ENCODE measurements around the gene RIMKLA. TPM values are rescaled to one million over a fixed set of nuclear protein-coding genes. Genes with fewer than 3 reads are reported as not detected.

Gene RIMKLA
- polyA plus RNA-seq, 1 experiment, result not detected

DNA sequence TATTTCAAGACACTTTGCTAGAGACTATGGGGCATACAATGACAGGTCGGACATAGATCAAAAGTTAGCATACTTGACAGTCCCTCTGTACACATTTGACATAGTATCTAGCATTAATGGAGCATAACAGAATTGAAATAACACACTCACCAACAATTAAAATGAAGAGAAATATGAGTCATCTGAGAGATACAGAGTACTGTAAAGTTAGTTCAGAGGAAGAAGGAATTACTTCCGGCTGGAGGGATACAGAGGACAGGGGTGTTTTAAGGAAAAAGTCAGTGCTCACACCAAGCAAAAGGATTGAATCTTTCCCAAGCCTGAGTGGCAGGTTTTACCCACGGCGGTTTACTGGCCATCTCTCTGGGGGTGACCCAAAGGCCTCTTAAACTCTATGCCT, 72.8 kb downstream of the RIMKLA start:
- Histone ChIP-seq H3K27me3 (ENCODE audit: control insufficient read depth, insufficient read depth, low read length) (peaks cover 3% of the 10 kb centered on the region), H3K27ac (ENCODE audit: low read depth, low read length) (no peak overlapping the region), H3K4me3 (ENCODE audit: low read depth, low read length) (no peak overlapping the region), H3K9me3 (ENCODE audit: control insufficient read depth, insufficient read depth, low read length) (peaks cover 11% of the 10 kb centered on the region; the same call in 1 of the 2 replicates)
- ChIA-PET CTCF (no interaction called here), POLR2A (no interaction called here)
- TF ChIP-seq, protein P1, sequence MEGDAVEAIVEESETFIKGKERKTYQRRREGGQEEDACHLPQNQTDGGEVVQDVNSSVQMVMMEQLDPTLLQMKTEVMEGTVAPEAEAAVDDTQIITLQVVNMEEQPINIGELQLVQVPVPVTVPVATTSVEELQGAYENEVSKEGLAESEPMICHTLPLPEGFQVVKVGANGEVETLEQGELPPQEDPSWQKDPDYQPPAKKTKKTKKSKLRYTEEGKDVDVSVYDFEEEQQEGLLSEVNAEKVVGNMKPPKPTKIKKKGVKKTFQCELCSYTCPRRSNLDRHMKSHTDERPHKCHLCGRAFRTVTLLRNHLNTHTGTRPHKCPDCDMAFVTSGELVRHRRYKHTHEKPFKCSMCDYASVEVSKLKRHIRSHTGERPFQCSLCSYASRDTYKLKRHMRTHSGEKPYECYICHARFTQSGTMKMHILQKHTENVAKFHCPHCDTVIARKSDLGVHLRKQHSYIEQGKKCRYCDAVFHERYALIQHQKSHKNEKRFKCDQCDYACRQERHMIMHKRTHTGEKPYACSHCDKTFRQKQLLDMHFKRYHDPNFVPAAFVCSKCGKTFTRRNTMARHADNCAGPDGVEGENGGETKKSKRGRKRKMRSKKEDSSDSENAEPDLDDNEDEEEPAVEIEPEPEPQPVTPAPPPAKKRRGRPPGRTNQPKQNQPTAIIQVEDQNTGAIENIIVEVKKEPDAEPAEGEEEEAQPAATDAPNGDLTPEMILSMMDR (IDR thresholded peaks at IDR 0.05; ENCODE audit: low read depth, low read length), result no peak
- DNase-seq (ENCODE audit: low read depth, low spot score), result no peak

DNA sequence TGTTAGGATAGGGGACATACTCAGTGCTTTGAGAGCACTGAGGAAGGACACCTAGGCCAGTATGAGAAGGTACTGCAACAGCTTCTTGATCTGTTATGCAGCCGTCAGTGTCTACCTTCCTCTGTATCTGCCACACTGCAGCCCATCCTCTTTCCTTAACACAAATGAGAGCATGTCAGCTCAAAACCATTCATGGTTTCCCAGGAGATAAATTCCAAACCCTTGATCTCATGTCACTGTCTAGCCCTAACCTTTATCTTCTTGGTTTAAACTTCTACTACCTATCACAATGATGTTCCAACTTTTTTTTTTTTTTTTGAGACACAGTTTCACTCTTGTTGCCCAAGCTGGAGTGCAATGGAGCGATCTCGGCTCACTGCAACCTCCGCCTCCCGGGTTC, 73.8 kb downstream of the RIMKLA start:
- Histone ChIP-seq H3K27ac (ENCODE audit: low read depth, low read length) (no peak overlapping the region), H3K9me3 (ENCODE audit: control insufficient read depth, insufficient read depth, low read length) (peaks cover 11% of the 10 kb centered on the region; the same call in 1 of the 2 replicates), H3K27me3 (ENCODE audit: control insufficient read depth, insufficient read depth, low read length) (peaks cover 3% of the 10 kb centered on the region), H3K4me3 (ENCODE audit: low read depth, low read length) (no peak overlapping the region)
- DNase-seq (ENCODE audit: low read depth, low spot score), result no peak
- POLR2A ChIA-PET, result interaction anchor here (0.7 kb wide), 1 partner anchor 135 kb away, joined by 7 read pairs; no protein-coding TSS in a partner anchor
- TF ChIP-seq, protein P1 (IDR thresholded peaks at IDR 0.05; ENCODE audit: low read depth, low read length), result no peak
- CTCF ChIA-PET, result interaction anchor here (0.7 kb wide), 1 partner anchor 87 kb away, joined by 3 read pairs; no protein-coding TSS in a partner anchor

DNA sequence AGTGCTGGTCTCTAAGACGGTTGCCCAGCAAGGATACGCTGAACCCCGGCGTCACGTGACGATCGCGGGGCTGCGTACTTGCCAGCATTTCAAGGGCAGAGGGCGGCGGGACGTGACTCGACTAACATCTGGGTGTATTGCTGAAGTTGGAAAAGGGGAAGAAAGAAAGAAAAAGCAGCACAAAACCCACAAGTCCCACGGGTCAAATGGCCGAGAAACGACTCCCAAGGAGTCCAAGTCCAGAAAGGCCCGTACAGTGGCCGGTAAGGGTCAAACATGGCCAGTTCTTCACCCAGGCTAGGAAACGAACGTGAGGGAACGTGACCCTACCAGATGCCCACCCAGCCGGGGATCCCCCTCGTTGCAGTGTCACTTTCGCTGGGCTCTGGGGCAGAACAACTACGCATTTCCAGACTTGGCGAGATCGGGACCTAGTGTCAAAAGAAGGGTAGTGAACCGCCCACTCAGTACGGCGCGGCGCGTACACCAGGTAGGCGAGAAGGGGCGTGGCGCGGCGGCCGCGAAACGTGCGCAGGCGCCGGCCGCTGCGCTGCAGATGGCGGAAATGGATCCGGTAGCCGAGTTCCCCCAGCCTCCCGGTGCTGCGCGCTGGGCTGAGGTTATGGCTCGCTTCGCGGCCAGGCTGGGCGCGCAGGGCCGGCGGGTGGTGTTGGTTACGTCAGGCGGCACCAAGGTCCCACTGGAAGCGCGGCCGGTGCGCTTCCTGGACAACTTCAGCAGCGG, 75.6 kb downstream of the RIMKLA start, which contains the start of the genes PPCS and ZMYND12:
Gene PPCS (plus strand): TSS at position 534 of the 744 bp plus-strand sequence. CDS start 23 bp downstream, at position 557.
Gene ZMYND12 (minus strand): TSS at position 13 of the 744 bp plus-strand sequence. CDS start 25 bp downstream, outside the sequence.
- Histone ChIP-seq H3K27ac (ENCODE audit: low read depth, low read length) (peak within 1 kb of the TSS; percentile 73), H3K27me3 (ENCODE audit: control insufficient read depth, insufficient read depth, low read length) (peaks cover 3% of the 10 kb centered on the region), H3K4me3 (ENCODE audit: low read depth, low read length) (peak within 1 kb of the TSS; percentile 81), H3K9me3 (ENCODE audit: control insufficient read depth, insufficient read depth, low read length) (peaks cover 11% of the 10 kb centered on the region; the same call in 1 of the 2 replicates)
- CTCF ChIA-PET, result no interaction called here
- TF ChIP-seq, protein P1 (IDR thresholded peaks at IDR 0.05; ENCODE audit: low read depth, low read length), result no peak; the same call in 1 of the 2 replicates
- POLR2A ChIA-PET, result no interaction called here
- DNase-seq (ENCODE audit: low read depth, low spot score), result peak; percentile 33

DNA sequence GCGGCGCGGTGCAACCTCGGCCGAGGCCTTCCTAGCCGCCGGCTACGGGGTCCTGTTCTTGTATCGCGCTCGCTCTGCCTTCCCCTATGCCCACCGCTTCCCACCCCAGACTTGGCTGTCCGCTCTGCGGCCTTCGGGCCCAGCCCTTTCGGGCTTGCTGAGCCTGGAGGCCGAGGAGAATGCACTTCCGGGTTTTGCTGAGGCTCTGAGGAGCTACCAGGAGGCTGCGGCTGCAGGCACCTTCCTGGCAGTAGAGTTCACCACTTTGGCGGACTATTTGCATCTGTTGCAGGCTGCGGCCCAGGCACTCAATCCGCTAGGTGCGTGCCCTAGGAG, 76.1 kb downstream of the RIMKLA start:
- peak overlapping the region; percentile 73 for H3K27ac ChIP-seq (ENCODE audit: low read depth, low read length)
- peak overlapping the region; percentile 81 for H3K4me3 ChIP-seq (ENCODE audit: low read depth, low read length)
- peaks cover 11% of the 10 kb centered on the region; the same call in 1 of the 2 replicates for H3K9me3 ChIP-seq (ENCODE audit: control insufficient read depth, insufficient read depth, low read length)
- TF ChIP-seq, protein P1 (IDR thresholded peaks at IDR 0.05; ENCODE audit: low read depth, low read length), result no peak
- ChIA-PET CTCF (interaction anchor here (1.4 kb wide), 1 partner anchor 283 kb away, joined by 8 read pairs; no protein-coding TSS in a partner anchor), POLR2A (no interaction called here)
- DNase-seq (ENCODE audit: low read depth, low spot score), result no peak
- H3K27me3 ChIP-seq (ENCODE audit: control insufficient read depth, insufficient read depth, low read length), result peaks cover 3% of the 10 kb centered on the region

DNA sequence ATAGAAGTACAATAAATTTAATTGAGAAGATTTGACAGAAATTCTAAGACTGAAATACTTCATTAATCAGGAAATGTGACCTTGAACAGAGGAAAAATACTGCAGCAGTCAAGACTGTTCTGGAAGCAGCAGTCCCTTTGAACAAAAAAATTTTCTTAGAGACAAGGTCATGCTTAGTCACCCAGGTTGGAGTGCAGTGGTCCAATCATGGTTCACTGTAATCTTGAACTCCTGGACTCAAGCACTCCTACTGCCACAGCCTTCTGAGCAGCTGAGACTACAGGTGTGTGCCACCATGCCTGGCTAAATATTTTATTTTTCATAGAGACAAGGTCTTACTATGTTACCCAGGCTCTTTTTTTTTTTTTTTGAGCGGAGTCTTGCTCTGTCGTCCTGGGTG, 80.6 kb downstream of the RIMKLA start:
- H3K9me3 ChIP-seq (ENCODE audit: control insufficient read depth, insufficient read depth, low read length), result peaks cover 3% of the 10 kb centered on the region; the same call in 1 of the 2 replicates
- ChIA-PET POLR2A (no interaction called here), CTCF (no interaction called here)

More for the DNA sequence above, 80.6 kb downstream of the RIMKLA start:
- no peak overlapping the region for H3K4me3 ChIP-seq (ENCODE audit: low read depth, low read length)
- no peak overlapping the region for H3K27ac ChIP-seq (ENCODE audit: low read depth, low read length)
- TF ChIP-seq, protein P1 (IDR thresholded peaks at IDR 0.05; ENCODE audit: low read depth, low read length), result no peak
- H3K27me3 ChIP-seq (ENCODE audit: control insufficient read depth, insufficient read depth, low read length), result no peaks in the 10 kb centered on the region
- DNase-seq (ENCODE audit: low read depth, low spot score), result no peak
